OCI-LY1 (cell line): ENCODE results near the gene PTPRCAP.

ENCODE experiments used
- EZH2 ChIP-seq: fragments of 200-600 bp; sonication (generic), shearing (Covaris generic); IDR thresholded peaks from 2 replicates; pipeline ENCODE4 v1.8.0; 2017; ENCODE audit warnings: borderline replicate concordance, mixed run types, mild to moderate bottlenecking, antibody characterized with exemption, low read length, moderate library complexity, mixed read lengths
- TF ChIP-seq, protein P1 (sequence below): fragments of 200-600 bp; sonication (generic), shearing (Covaris generic); IDR thresholded peaks from 2 replicates; pipeline ENCODE4 v1.5.1; 2017; ENCODE audit warnings: mild to moderate bottlenecking, antibody characterized with exemption, low read length, moderate library complexity, mixed read lengths

DNA sequence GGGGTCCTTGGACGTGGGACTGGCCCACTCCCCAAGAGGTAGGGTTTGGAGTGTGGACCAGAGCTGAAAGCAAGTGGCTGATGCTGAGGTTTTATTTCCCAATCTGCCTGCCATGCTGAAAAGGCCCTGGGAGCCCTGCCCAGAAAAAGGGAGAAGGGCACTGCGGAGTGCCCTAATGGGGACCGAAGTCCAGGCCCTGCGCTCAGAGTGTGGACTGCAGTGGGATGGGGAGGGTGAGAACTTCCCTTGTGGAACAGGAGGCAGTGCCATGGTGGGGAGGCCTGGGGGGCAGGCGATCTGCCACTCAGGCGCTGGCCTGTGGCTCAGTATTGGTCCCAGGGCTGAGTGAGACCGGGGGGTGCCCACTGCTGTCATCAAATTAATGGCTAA is 10.7 kb upstream of the PTPRCAP start:
- TF ChIP-seq EZH2 = no peak
- TF ChIP-seq, protein P1, sequence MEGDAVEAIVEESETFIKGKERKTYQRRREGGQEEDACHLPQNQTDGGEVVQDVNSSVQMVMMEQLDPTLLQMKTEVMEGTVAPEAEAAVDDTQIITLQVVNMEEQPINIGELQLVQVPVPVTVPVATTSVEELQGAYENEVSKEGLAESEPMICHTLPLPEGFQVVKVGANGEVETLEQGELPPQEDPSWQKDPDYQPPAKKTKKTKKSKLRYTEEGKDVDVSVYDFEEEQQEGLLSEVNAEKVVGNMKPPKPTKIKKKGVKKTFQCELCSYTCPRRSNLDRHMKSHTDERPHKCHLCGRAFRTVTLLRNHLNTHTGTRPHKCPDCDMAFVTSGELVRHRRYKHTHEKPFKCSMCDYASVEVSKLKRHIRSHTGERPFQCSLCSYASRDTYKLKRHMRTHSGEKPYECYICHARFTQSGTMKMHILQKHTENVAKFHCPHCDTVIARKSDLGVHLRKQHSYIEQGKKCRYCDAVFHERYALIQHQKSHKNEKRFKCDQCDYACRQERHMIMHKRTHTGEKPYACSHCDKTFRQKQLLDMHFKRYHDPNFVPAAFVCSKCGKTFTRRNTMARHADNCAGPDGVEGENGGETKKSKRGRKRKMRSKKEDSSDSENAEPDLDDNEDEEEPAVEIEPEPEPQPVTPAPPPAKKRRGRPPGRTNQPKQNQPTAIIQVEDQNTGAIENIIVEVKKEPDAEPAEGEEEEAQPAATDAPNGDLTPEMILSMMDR = no peak
